ENCODE results near the gene ZNF322. TPM values are rescaled to one million over a fixed set of nuclear protein-coding genes. Genes with fewer than 3 reads are reported as not detected.

The ZNF322 gene
- total RNA-seq, 1 donor: 21.7 TPM

GRCh38 chr6:26653007-26653406 is 6.5 kb downstream of the ZNF322 start:
- no peak overlapping the region for H3K4me2 ChIP-seq (ENCODE audit: insufficient read depth, low read length)
- no peaks in the 10 kb centered on the region for H3K9me3 ChIP-seq (ENCODE audit: low read depth, low read length)
- no peaks in the 10 kb centered on the region for H3K27me3 ChIP-seq (ENCODE audit: insufficient read depth, low read length)
- no peak overlapping the region for H2AFZ ChIP-seq (ENCODE audit: low read length)
- peaks cover 16% of the 10 kb centered on the region for H3K36me3 ChIP-seq (ENCODE audit: insufficient read depth, low read length)
- no peak for TF ChIP-seq CTCF (IDR thresholded peaks at IDR 0.05; ENCODE audit: extremely low read depth, low read depth, low read length)
- H4K20me1 ChIP-seq (ENCODE audit: insufficient read depth, low read length): peaks cover 3% of the 10 kb centered on the region
- DNase-seq (ENCODE audit: insufficient read length, low spot score, missing footprints): no peak
- no peak overlapping the region for H3K27ac ChIP-seq (ENCODE audit: low read depth, low read length)
- peaks cover 3% of the 10 kb centered on the region for H3K4me1 ChIP-seq (ENCODE audit: insufficient read depth, low read length)
- no peak overlapping the region for H3K4me3 ChIP-seq (ENCODE audit: insufficient read depth, low read length)
- peaks cover 74% of the 10 kb centered on the region for H3K79me2 ChIP-seq (ENCODE audit: insufficient read depth, low read length)

GRCh38 chr6:26651133-26651781 is 8.3 kb downstream of the ZNF322 start:
- TF ChIP-seq CTCF (IDR thresholded peaks at IDR 0.05; ENCODE audit: extremely low read depth, low read depth, low read length): no peak
- Histone ChIP-seq H3K36me3 (ENCODE audit: insufficient read depth, low read length) (peaks cover 16% of the 10 kb centered on the region), H3K27me3 (ENCODE audit: insufficient read depth, low read length) (no peaks in the 10 kb centered on the region), H3K9me3 (ENCODE audit: low read depth, low read length) (no peaks in the 10 kb centered on the region), H4K20me1 (ENCODE audit: insufficient read depth, low read length) (peaks cover 3% of the 10 kb centered on the region), H3K27ac (ENCODE audit: low read depth, low read length) (no peak overlapping the region), H3K4me3 (ENCODE audit: insufficient read depth, low read length) (no peak overlapping the region), H3K4me2 (ENCODE audit: insufficient read depth, low read length) (no peak overlapping the region), H3K4me1 (ENCODE audit: insufficient read depth, low read length) (no peaks in the 10 kb centered on the region), H3K79me2 (ENCODE audit: insufficient read depth, low read length) (peaks cover 64% of the 10 kb centered on the region), H2AFZ (ENCODE audit: low read length) (no peak overlapping the region)
- DNase-seq (ENCODE audit: insufficient read length, low spot score, missing footprints): no peak

- peaks cover 12% of the 10 kb centered on the region for H3K9me3 ChIP-seq (ENCODE audit: low read depth, low read length)
- TF ChIP-seq CTCF (IDR thresholded peaks at IDR 0.05; ENCODE audit: extremely low read depth, low read depth, low read length): no peak
- no peak overlapping the region for H3K4me3 ChIP-seq (ENCODE audit: insufficient read depth, low read length)
- no peaks in the 10 kb centered on the region for H3K4me1 ChIP-seq (ENCODE audit: insufficient read depth, low read length)
- H4K20me1 ChIP-seq (ENCODE audit: insufficient read depth, low read length): peaks cover 5% of the 10 kb centered on the region
- no peaks in the 10 kb centered on the region for H3K27me3 ChIP-seq (ENCODE audit: insufficient read depth, low read length)
- peaks cover 40% of the 10 kb centered on the region for H3K36me3 ChIP-seq (ENCODE audit: insufficient read depth, low read length)
- H3K27ac ChIP-seq (ENCODE audit: low read depth, low read length): no peak overlapping the region
- H3K79me2 ChIP-seq (ENCODE audit: insufficient read depth, low read length): peaks cover 52% of the 10 kb centered on the region
- DNase-seq (ENCODE audit: insufficient read length, low spot score, missing footprints): no peak
- no peak overlapping the region for H2AFZ ChIP-seq (ENCODE audit: low read length)
- no peak overlapping the region for H3K4me2 ChIP-seq (ENCODE audit: insufficient read depth, low read length)
Observed at GRCh38 chr6:26646074-26646473, 13.5 kb downstream of the ZNF322 start.

- H3K27me3 ChIP-seq (ENCODE audit: insufficient read depth, low read length): no peaks in the 10 kb centered on the region
- H4K20me1 ChIP-seq (ENCODE audit: insufficient read depth, low read length): peaks cover 5% of the 10 kb centered on the region
- no peak for TF ChIP-seq CTCF (IDR thresholded peaks at IDR 0.05; ENCODE audit: extremely low read depth, low read depth, low read length)
- no peak overlapping the region for H3K27ac ChIP-seq (ENCODE audit: low read depth, low read length)
- no peak overlapping the region for H3K4me2 ChIP-seq (ENCODE audit: insufficient read depth, low read length)
- H3K36me3 ChIP-seq (ENCODE audit: insufficient read depth, low read length): peaks cover 59% of the 10 kb centered on the region
- peaks cover 22% of the 10 kb centered on the region for H3K9me3 ChIP-seq (ENCODE audit: low read depth, low read length)
- no peak overlapping the region for H3K4me3 ChIP-seq (ENCODE audit: insufficient read depth, low read length)
- no peak overlapping the region for H2AFZ ChIP-seq (ENCODE audit: low read length)
- H3K79me2 ChIP-seq (ENCODE audit: insufficient read depth, low read length): peaks cover 27% of the 10 kb centered on the region
- no peak for DNase-seq (ENCODE audit: insufficient read length, low spot score, missing footprints)
- H3K4me1 ChIP-seq (ENCODE audit: insufficient read depth, low read length): no peaks in the 10 kb centered on the region
Observed at GRCh38 chr6:26640806-26641205, 18.7 kb downstream of the ZNF322 start.
